ENCODE results near the gene NCKIPSD.

DNA sequence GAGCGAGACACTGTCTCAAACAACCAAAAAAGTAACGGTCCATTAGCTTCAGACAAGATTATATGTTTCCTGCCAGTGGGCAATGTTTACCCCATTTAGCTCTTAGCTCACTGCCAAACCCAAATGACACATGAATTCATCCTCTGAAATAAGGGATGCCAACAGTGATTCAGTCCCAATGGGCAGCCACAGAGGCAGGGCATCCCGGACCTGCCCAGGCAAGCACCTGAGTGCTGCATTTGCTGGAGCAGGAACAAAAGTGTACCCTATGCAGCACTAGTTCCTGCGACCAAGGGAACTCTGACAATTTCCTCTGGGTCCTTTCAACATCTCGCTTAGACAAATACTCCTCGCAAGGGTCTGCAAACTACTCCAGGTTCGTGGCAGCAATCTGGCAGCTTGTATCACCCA lies 23.3 kb upstream of the NCKIPSD start:
- TF ChIP-seq, protein P1, sequence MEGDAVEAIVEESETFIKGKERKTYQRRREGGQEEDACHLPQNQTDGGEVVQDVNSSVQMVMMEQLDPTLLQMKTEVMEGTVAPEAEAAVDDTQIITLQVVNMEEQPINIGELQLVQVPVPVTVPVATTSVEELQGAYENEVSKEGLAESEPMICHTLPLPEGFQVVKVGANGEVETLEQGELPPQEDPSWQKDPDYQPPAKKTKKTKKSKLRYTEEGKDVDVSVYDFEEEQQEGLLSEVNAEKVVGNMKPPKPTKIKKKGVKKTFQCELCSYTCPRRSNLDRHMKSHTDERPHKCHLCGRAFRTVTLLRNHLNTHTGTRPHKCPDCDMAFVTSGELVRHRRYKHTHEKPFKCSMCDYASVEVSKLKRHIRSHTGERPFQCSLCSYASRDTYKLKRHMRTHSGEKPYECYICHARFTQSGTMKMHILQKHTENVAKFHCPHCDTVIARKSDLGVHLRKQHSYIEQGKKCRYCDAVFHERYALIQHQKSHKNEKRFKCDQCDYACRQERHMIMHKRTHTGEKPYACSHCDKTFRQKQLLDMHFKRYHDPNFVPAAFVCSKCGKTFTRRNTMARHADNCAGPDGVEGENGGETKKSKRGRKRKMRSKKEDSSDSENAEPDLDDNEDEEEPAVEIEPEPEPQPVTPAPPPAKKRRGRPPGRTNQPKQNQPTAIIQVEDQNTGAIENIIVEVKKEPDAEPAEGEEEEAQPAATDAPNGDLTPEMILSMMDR (IDR thresholded peaks at IDR 0.05; ENCODE audit: low read depth, low read length), result no peak
- TF ChIP-seq MAX (IDR thresholded peaks at IDR 0.05; ENCODE audit: low read depth, low read length) (no peak), POLR2A (IDR thresholded peaks at IDR 0.05; ENCODE audit: extremely low read depth, insufficient read length) (no peak), MYC (IDR thresholded peaks at IDR 0.05; ENCODE audit: low read depth, low read length) (no peak)
